ENCODE measurements around the gene CD79B. TPM values are rescaled to one million over a fixed set of nuclear protein-coding genes. Genes with fewer than 3 reads are reported as not detected.
A peak's percentile ranks its signal among the peaks of the same experiment; 100 is the strongest.

The CD79B gene
- total and polyA plus RNA-seq, 9 of the 15 experiments (the other 6 are each of a cell fraction or from before 2014, with no cell fraction given): 0.15 to 0.62 (median 0.44) TPM; not detected in 2

DNA sequence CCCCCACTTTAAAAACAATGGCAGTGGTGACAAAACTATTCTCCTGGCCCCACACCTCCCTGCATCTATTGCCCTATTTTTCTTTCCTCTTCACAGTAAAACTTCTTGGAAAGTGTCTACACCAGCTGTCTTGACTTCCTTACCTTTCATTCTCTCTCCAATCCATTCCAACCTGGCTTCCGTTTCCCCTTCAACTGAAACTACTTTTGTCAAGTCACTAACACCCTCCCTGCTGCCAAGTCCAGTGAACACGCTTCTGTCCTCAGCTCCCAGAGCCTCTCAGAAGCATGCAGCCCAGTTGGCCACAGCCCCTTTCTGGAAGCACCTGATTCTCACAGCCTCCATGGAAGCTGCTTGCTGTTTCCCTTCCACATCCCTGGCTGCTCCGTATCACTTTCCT is 44.6 kb upstream of the CD79B start (continued):
- TF ChIP-seq, protein P1, sequence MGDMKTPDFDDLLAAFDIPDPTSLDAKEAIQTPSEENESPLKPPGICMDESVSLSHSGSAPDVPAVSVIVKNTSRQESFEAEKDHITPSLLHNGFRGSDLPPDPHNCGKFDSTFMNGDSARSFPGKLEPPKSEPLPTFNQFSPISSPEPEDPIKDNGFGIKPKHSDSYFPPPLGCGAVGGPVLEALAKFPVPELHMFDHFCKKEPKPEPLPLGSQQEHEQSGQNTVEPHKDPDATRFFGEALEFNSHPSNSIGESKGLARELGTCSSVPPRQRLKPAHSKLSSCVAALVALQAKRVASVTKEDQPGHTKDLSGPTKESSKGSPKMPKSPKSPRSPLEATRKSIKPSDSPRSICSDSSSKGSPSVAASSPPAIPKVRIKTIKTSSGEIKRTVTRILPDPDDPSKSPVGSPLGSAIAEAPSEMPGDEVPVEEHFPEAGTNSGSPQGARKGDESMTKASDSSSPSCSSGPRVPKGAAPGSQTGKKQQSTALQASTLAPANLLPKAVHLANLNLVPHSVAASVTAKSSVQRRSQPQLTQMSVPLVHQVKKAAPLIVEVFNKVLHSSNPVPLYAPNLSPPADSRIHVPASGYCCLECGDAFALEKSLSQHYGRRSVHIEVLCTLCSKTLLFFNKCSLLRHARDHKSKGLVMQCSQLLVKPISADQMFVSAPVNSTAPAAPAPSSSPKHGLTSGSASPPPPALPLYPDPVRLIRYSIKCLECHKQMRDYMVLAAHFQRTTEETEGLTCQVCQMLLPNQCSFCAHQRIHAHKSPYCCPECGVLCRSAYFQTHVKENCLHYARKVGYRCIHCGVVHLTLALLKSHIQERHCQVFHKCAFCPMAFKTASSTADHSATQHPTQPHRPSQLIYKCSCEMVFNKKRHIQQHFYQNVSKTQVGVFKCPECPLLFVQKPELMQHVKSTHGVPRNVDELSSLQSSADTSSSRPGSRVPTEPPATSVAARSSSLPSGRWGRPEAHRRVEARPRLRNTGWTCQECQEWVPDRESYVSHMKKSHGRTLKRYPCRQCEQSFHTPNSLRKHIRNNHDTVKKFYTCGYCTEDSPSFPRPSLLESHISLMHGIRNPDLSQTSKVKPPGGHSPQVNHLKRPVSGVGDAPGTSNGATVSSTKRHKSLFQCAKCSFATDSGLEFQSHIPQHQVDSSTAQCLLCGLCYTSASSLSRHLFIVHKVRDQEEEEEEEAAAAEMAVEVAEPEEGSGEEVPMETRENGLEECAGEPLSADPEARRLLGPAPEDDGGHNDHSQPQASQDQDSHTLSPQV (IDR thresholded peaks at IDR 0.05): peak; percentile 18; the same call in 1 of the 2 replicates
- TF ChIP-seq NR4A1 (CRISPR knock-in tag; IDR thresholded peaks at IDR 0.05) (no peak), NR4A1 (tag; IDR thresholded peaks at IDR 0.05) (no peak), MAFF (IDR thresholded peaks at IDR 0.05; ENCODE audit: low read length) (peak; percentile 36; the same call in 1 of the 2 replicates), NFE2 (IDR thresholded peaks at IDR 0.05; ENCODE audit: low read depth) (peak; percentile 77), L3MBTL2 (IDR thresholded peaks at IDR 0.05) (peak; percentile 37; the same call in 1 of the 2 replicates), NR2C1 (IDR thresholded peaks at IDR 0.05) (no peak), NR2C1 (tag; IDR thresholded peaks at IDR 0.05) (no peak), DPF2 (IDR thresholded peaks at IDR 0.05) (peak; percentile 29; the same call in 1 of the 2 replicates), MAFK (IDR thresholded peaks at IDR 0.05; ENCODE audit: low read length) (peak; percentile 39; the same call in 1 of the 2 replicates), NFIC (IDR thresholded peaks at IDR 0.05) (peak; percentile 67), ZNF184 (CRISPR knock-in tag; IDR thresholded peaks at IDR 0.05) (no peak), FOXK2 (conservative IDR thresholded peaks at IDR 0.05 in 1 of 2, IDR thresholded peaks at IDR 0.05 in 1 of 2; ENCODE audit: low read depth in 2 of 2) (peak in 1 of 2 experiments; percentile 13; a peak in 1 of 4 replicates), CREM (IDR thresholded peaks at IDR 0.05; ENCODE audit: low read depth) (no peak), HNRNPH1 (optimal IDR thresholded peaks at IDR 0.05; ENCODE audit: low read depth, low read length) (no peak), GABPA (tag; conservative IDR thresholded peaks at IDR 0.05; ENCODE audit: low read depth) (peak; percentile 52; the same call in 1 of the 2 replicates), EHMT2 (IDR thresholded peaks at IDR 0.05) (peak; percentile 75; the same call in 1 of the 2 replicates), BHLHE40 (IDR thresholded peaks at IDR 0.05; ENCODE audit: low read length) (peak; percentile 51), ZNF830 (CRISPR knock-in tag; IDR thresholded peaks at IDR 0.05) (no peak), C11orf30 (IDR thresholded peaks at IDR 0.05; ENCODE audit: low read depth) (peak; percentile 74), TCF3 (CRISPR knock-in tag; IDR thresholded peaks at IDR 0.05) (no peak), ZNF766 (CRISPR knock-in tag; conservative IDR thresholded peaks at IDR 0.05) (0 out of 2 replicates have a peak, but pooled peaks have one; percentile 43), ARID2 (IDR thresholded peaks at IDR 0.05) (no peak)
- TF ChIP-seq, protein P2, sequence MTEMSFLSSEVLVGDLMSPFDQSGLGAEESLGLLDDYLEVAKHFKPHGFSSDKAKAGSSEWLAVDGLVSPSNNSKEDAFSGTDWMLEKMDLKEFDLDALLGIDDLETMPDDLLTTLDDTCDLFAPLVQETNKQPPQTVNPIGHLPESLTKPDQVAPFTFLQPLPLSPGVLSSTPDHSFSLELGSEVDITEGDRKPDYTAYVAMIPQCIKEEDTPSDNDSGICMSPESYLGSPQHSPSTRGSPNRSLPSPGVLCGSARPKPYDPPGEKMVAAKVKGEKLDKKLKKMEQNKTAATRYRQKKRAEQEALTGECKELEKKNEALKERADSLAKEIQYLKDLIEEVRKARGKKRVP (CRISPR knock-in tag; IDR thresholded peaks at IDR 0.05): no peak
- TF ChIP-seq, protein P3, sequence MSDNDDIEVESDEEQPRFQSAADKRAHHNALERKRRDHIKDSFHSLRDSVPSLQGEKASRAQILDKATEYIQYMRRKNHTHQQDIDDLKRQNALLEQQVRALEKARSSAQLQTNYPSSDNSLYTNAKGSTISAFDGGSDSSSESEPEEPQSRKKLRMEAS (CRISPR knock-in tag; IDR thresholded peaks at IDR 0.05): peak; percentile 33; the same call in 1 of the 2 replicates
- TF ChIP-seq, protein P4, sequence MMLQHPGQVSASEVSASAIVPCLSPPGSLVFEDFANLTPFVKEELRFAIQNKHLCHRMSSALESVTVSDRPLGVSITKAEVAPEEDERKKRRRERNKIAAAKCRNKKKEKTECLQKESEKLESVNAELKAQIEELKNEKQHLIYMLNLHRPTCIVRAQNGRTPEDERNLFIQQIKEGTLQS (IDR thresholded peaks at IDR 0.05): no peak
- TF ChIP-seq, protein P4 (CRISPR knock-in tag; conservative IDR thresholded peaks at IDR 0.05): no peak
